SK-N-SH (cell line): ENCODE data around the gene DHX9.
"Not testable (repeated sequence)": the region's sequence is repeated elsewhere in the genome, so short reads cannot be mapped to it uniquely, and the experiment has no call there.

Experiments used
- CTCF ChIP-seq: fragments of 200-600 bp; sonication (generic); IDR thresholded peaks from 2 replicates; pipeline ENCODE4 v1.6.1; 2017; ENCODE audit warnings: antibody characterized with exemption, mild to moderate bottlenecking, moderate library complexity
- NRF1 ChIP-seq: IDR thresholded peaks from 2 replicates; pipeline ENCODE4 v1.6.1; 2012; ENCODE audit warnings: low read depth, mild to moderate bottlenecking, low read length
- RFX5 ChIP-seq: IDR thresholded peaks from 2 replicates; pipeline ENCODE4 v1.6.1; 2012; ENCODE audit warnings: mild to moderate bottlenecking, improper control_type of control experiment, low read length

GRCh38 chr1:182901946-182902345 is 62.8 kb downstream of the DHX9 start:
- not testable (repeated sequence) for TF ChIP-seq CTCF, RFX5, NRF1
